NB4 (cell line): ENCODE data around the gene RBMS3.

Experiments used
- MYC ChIP-seq: IDR thresholded peaks from 2 replicates; pipeline ENCODE4 v1.6.1; 2011; ENCODE audit warnings: low read depth, low read length
- POLR2A ChIP-seq: IDR thresholded peaks from 2 replicates; pipeline ENCODE4 v1.6.1; 2011; ENCODE audit warnings: mild to moderate bottlenecking; ENCODE audit not compliant: insufficient read length; ENCODE audit errors: extremely low read depth
- TF ChIP-seq, protein P1 (sequence below): IDR thresholded peaks from one replicate; pipeline ENCODE4 v1.5.1; 2012; ENCODE audit warnings: low read depth, low read length
- TF ChIP-seq, protein P2 (sequence below): IDR thresholded peaks from 2 replicates; pipeline ENCODE4 v1.6.1; 2011; ENCODE audit warnings: low read depth, low read length

DNA sequence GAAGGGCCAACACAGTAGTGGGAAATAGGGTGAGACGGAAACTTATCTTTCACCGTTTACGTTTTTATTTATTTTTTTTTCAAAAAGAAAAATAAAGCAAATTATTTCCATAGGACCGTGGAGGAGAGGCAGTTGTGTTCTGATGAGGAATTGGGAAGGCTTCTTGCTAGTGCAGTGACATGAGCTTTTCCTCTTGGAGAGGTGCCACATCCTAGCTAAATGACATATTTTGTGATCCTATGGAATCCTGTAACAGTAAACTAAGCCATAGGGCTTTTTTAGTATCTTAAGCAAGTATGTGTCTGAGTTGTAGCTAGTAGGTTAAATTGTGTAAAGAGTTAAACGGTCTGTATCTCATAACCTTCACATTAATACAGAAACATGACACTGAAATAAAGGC is 609.9 kb downstream of the RBMS3 start:
- TF ChIP-seq POLR2A (no peak), MYC (no peak)
- TF ChIP-seq, protein P1, sequence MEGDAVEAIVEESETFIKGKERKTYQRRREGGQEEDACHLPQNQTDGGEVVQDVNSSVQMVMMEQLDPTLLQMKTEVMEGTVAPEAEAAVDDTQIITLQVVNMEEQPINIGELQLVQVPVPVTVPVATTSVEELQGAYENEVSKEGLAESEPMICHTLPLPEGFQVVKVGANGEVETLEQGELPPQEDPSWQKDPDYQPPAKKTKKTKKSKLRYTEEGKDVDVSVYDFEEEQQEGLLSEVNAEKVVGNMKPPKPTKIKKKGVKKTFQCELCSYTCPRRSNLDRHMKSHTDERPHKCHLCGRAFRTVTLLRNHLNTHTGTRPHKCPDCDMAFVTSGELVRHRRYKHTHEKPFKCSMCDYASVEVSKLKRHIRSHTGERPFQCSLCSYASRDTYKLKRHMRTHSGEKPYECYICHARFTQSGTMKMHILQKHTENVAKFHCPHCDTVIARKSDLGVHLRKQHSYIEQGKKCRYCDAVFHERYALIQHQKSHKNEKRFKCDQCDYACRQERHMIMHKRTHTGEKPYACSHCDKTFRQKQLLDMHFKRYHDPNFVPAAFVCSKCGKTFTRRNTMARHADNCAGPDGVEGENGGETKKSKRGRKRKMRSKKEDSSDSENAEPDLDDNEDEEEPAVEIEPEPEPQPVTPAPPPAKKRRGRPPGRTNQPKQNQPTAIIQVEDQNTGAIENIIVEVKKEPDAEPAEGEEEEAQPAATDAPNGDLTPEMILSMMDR: no peak
- TF ChIP-seq, protein P2, sequence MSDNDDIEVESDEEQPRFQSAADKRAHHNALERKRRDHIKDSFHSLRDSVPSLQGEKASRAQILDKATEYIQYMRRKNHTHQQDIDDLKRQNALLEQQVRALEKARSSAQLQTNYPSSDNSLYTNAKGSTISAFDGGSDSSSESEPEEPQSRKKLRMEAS: no peak
